ENCODE data around the gene NPHS1. TPM values are rescaled to one million over a fixed set of nuclear protein-coding genes. Genes with fewer than 3 reads are reported as not detected.
A peak's percentile ranks its signal among the peaks of the same experiment; 100 is the strongest.
"Not testable (repeated sequence)": the region's sequence is repeated elsewhere in the genome, so short reads cannot be mapped to it uniquely, and the experiment has no call there.

NPHS1 gene
- total RNA-seq, 1 donor = not detected

DNA sequence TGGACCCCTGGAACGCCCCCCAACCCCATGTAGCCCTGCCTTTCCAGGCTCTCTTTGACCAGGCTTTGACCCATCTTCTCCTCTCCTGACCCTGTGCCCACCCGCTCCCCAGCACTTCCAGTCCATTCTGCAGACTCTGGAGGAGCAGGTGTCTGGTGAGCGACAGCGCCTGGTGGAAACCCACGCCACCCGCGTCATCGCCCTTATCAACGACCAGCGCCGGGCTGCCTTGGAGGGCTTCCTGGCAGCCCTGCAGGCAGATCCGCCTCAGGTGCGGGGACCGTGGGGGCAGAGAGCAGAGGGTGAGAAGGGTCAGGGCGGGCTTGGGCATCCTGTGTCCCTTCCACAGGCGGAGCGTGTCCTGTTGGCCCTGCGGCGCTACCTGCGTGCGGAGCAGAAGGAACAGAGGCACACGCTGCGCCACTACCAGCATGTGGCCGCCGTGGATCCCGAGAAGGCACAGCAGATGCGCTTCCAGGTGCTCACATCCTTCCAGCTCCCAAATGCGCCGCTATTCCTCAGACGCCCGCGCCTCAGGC lies 22.2 kb upstream of the NPHS1 start:
- TF ChIP-seq, protein P1, sequence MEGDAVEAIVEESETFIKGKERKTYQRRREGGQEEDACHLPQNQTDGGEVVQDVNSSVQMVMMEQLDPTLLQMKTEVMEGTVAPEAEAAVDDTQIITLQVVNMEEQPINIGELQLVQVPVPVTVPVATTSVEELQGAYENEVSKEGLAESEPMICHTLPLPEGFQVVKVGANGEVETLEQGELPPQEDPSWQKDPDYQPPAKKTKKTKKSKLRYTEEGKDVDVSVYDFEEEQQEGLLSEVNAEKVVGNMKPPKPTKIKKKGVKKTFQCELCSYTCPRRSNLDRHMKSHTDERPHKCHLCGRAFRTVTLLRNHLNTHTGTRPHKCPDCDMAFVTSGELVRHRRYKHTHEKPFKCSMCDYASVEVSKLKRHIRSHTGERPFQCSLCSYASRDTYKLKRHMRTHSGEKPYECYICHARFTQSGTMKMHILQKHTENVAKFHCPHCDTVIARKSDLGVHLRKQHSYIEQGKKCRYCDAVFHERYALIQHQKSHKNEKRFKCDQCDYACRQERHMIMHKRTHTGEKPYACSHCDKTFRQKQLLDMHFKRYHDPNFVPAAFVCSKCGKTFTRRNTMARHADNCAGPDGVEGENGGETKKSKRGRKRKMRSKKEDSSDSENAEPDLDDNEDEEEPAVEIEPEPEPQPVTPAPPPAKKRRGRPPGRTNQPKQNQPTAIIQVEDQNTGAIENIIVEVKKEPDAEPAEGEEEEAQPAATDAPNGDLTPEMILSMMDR (IDR thresholded peaks at IDR 0.05; ENCODE audit: insufficient read depth, low read length) = no peak
- H3K4me3 ChIP-seq (ENCODE audit: low read depth, low read length) = no peak overlapping the region
- no peak for DNase-seq (ENCODE audit: low read depth)

DNA sequence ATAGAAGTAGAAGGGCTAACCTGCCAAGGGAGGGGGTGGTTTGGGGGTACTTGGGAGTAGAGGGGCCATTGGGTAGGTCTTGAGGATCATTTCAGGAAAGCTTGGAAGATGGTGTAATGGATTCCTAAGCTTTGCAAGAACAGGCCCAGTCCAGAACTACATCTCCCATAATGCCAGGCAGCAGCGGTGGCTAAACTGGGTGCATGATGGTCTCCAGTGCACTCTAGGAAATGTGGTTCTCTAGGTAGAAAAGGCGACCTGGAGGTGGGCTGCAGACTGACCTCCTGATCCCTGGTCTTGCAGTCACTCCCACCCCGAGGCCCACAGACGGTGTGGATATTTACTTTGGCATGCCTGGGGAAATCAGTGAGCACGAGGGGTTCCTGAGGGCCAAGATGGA lies 19.9 kb upstream of the NPHS1 start:
- DNase-seq (ENCODE audit: low read depth) = no peak
- H3K4me3 ChIP-seq (ENCODE audit: low read depth, low read length) = no peak overlapping the region
- TF ChIP-seq, protein P1 (IDR thresholded peaks at IDR 0.05; ENCODE audit: insufficient read depth, low read length) = no peak

DNA sequence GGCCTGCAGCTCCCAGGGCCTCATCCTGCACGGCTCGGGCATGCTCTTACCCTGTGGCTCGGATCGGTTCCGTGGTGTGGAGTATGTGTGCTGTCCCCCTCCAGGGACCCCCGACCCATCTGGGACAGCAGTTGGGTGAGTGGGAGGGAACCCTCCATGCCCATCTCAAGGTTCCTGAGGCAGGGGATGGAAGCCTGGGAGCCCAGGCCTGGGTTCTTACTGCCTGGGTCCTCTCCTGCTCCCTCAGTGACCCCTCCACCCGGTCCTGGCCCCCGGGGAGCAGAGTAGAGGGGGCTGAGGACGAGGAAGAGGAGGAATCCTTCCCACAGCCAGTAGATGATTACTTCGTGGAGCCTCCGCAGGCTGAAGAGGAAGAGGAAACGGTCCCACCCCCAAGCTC lies 19.3 kb upstream of the NPHS1 start:
- no peak overlapping the region for H3K4me3 ChIP-seq (ENCODE audit: low read depth, low read length)
- no peak for DNase-seq (ENCODE audit: low read depth)
- TF ChIP-seq, protein P1 (IDR thresholded peaks at IDR 0.05; ENCODE audit: insufficient read depth, low read length) = no peak

- DNase-seq (ENCODE audit: low read depth) = no peak
Measured at GRCh38 chr19:35870798-35871197, 18.5 kb upstream of the NPHS1 start.

DNA sequence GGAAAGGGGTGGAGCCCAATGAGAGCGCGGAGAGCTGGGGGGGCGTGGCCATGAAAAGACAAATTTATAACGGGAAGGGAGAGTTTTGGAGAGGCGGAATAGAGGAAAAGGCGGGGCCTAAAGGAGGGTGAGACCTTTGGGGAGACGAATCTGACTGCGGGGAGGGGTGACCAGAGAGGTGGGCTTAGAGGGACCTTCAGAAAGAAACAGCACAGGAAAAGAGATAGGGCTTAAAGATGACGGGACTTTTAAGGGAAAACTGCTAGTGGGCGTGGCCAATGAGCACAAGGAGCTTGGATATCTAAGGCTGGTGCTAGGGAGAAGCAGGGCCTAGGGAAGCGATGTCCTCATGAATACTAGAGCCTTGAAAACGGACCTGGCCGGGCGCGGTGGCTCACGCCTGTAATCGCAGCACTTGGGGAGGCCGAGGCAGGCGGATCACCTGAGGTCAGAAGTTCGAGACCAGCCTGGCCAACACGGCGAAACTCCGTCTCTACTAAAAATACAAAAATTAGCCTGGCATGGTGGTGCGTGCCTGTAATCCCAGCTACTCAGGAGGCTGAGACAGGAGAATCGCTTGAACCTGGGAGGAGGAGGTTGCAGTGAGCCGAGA lies 17.9 kb upstream of the NPHS1 start:
- H3K4me3 ChIP-seq (ENCODE audit: low read depth, low read length); DNase-seq (ENCODE audit: low read depth): not testable (repeated sequence)

More at GRCh38 chr19:35870798-35871197, 18.5 kb upstream of the NPHS1 start:
- no peak overlapping the region for H3K4me3 ChIP-seq (ENCODE audit: low read depth, low read length)
- TF ChIP-seq, protein P1 (IDR thresholded peaks at IDR 0.05; ENCODE audit: insufficient read depth, low read length) = no peak

DNA sequence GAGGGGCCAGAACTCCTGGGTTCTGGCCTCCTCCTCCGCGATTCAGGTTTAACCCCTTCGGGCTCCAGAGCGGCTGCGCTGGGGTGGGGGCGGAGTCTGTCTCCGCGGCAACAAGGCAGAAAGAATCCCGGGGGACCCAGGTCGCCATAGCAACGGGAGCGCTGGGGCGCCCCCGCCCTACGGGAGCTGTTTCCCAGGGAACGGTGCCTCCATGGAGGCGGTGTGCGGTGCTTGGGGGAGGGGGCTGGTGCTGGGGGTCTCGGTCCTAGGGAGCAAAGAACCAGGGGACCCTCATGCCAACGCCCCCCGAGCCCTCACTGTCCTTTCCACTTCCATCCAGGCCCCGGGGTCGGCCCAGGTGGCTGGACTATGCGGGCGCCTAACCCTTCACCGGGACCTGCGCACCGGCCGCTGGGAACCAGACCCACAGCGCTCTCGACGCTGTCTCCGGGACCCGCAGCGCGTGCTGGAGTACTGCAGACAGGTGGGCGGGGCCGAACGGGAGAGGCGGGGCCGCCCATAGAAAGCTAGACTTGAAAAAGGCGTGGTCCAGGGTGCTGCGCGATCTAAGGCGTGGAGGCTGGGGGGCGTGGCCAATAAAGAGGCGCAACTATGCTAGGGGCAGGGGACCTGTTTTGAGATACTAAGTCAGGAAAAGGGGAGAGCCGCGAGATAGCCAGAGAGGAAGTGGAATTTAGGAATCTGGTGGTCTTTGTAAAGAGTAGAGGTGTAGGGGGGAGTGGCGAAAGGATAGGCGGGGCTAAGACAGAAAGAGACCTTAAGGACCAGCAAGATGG lies 17.2 kb upstream of the NPHS1 start:
- H3K4me3 ChIP-seq (ENCODE audit: low read depth, low read length) = peak overlapping the region; percentile 60
- DNase-seq (ENCODE audit: low read depth) = peak; percentile 48
- TF ChIP-seq, protein P1 (IDR thresholded peaks at IDR 0.05; ENCODE audit: insufficient read depth, low read length) = no peak

GRCh38 chr19:35868823-35869326 lies 16.6 kb upstream of the NPHS1 start:
- DNase-seq (ENCODE audit: low read depth) = no peak
- H3K4me3 ChIP-seq (ENCODE audit: low read depth, low read length) = peak overlapping the region; percentile 60
- TF ChIP-seq, protein P1 (IDR thresholded peaks at IDR 0.05; ENCODE audit: insufficient read depth, low read length) = no peak
